GM19467 (cell line): ENCODE measurements around the gene MLYCD.

Experiments used
- ATAC-seq: cut with Tn5 transposase; IDR thresholded peaks from one replicate; pipeline ENCODE4 v1.9.1; 2021; ENCODE audit warnings: mild to moderate bottlenecking, moderate library complexity; ENCODE audit not compliant: unreplicated experiment

The MLYCD gene

GRCh38 chr16:83925095-83925905 lies 26.4 kb downstream of the MLYCD start:
- ATAC-seq: no peak

- no peak for ATAC-seq
These were observed 27.2 kb downstream of the MLYCD start for GRCh38 chr16:83925957-83926725.

- no peak for ATAC-seq
These were observed 27.9 kb downstream of the MLYCD start for GRCh38 chr16:83926726-83927397.

GRCh38 chr16:83928341-83929055 lies 29.6 kb downstream of the MLYCD start:
- ATAC-seq: no peak

DNA sequence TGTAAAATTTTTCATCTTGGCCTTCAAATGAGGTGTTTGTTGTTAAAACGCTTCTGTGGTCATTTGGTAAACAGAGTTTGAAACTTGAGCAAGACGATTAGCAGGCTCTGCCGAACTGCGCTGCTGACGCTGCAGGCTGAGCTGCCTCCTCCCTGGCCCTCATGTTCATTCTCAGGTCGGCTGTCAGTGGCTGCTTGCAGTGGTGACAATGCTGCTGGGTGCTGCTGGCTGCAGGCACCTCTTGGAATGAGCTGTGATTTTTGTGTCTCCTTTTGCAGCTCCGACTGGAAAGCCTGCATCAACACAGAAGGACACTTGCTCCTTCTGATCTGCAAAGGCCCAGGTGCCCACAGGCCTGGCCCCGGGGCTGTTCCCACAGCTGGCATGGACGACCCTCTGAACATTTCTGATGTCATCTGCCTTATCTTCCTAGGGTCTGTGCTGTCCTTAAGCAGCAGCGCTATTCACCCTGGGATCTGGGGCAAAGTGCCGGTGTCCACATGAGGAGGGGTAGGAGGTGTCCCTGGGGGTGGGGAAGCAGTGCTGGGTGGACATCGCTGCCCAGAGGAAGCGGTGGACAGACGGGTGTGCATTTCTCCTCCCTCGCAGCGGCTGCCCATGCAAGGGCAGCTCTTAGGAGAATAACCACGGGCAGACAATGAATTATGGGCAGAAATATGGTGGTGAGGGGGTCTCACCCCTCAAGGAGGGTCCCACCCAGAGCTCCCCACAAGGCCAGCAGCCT lies 31.1 kb downstream of the MLYCD start:
- ATAC-seq: no peak

DNA sequence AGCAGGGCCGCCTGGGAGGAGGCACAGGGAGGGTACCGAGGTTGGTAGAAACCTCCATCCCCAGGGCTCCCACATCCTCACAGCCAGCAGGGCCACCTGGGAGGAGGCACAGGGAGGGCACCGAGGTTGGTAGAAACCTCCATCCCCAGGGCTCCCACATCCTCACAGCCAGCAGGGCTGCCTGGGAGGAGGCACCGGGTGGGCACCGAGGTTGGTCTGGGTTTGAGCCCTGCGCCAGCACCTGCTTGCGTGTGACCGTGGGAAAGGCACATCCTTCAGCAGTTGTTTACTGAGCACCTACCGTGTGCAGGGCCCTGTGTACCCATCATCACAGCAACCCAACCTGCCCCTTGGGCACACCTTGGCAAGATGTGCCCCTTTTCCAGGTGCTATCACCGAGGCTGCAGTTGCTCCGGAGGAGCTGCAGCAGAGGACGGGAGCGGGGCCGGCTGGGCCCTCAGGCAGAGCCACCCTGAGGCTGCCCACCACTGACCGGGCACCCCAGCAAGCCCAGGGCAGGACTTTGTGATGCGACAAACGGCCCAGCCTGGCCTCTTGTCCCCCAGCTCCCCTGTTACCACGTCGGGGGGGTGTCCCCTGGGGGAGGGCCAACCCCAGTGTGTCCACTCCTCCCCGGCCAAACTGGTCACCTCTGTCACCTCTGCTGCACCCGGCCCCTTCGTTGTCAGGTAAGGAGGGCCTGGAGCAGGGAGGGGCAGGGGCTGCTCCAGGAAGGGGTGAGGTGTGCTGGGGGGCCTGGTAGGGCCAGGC lies 32.0 kb downstream of the MLYCD start:
- no peak for ATAC-seq

- ATAC-seq: no peak
These were observed 32.6 kb downstream of the MLYCD start for GRCh38 chr16:83931556-83931955.

- no peak for ATAC-seq
These were observed 33.4 kb downstream of the MLYCD start for GRCh38 chr16:83932304-83932703.

GRCh38 chr16:83932955-83933673 lies 34.2 kb downstream of the MLYCD start:
- no peak for ATAC-seq

DNA sequence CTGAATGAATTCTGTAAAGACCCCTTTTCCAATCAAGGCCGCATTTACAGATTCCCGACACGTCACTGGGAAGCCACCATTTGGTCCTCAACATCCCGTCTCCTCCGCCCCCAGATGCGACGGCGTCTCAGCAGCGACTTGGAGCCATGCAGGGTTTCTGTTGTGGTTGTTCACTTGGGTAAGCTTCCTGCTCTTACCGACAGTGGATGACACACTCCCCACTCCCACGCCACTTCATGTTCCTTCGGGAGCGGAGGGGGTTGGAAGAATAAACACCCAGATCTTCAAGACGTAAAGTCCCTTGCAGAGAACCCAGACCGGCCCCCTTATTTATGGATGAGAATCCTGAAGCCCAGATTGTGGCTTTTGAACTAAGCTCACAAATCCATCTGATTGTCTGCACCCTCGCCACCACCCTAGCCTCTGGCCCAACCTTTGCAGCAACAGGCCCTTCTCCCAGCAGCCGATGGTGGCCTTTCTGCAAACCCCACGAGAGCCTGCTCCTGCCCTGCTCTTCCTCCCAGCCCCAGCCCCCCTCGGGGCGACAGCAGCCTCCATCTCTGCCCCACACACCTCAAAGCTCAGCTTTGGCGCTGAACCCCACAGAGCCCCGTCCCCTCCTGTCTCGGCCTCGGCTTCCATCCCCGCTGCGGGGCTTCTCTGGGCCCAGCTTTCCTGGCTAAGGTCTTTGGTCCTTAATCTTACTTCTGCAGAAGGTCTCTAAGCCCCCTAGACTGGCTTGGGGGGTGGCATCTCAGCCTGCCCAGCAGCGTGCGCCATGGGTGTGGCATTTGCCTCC lies 35.2 kb downstream of the MLYCD start:
- ATAC-seq: no peak

- no peak for ATAC-seq
These were observed 35.7 kb downstream of the MLYCD start for GRCh38 chr16:83934684-83934977.

DNA sequence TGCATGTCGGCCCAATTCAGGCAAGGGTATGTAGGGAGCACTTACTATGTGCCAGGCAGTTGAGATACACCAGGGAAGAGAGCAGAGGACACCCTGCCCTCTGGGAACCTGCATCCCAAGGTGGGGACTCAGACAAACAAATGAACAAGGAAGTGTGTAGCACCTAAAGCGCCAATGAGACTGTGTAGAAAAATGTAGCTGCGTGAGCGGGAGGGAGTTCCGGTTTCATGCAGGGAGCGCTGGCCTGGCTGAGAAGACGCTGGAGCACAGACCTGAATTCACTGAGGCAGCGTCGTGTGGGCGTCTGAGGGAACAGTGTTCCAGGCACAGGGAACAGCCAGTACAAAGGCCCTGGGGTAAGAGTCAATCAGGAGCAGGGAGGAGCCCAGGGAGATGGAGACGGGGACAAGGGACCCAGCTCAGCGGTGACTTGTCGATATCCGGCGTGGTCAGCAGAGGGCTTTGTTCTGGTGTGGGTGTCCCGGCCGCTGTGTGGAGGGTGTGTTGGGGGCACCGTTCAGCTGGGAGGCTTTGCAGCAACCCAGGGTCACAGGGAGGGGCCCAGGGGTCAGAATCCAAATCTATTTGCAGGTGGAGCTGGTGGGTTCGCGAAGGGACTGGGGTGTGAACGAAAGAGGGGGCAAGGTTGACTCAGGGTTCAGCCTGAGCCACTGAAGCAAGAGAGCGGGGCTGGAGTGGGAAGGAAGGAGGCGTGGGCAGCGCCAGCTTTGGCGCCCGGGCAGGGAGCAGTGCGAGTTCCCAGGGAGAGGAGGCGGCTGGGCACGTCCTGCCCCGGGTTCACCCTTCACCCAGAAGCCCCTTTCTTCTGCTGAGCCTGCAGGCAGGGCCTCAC lies 36.3 kb downstream of the MLYCD start:
- no peak for ATAC-seq

- no peak for ATAC-seq
These were observed 36.9 kb downstream of the MLYCD start for GRCh38 chr16:83935858-83936255.

- no peak for ATAC-seq
These were observed 37.8 kb downstream of the MLYCD start for GRCh38 chr16:83936581-83937165.

GRCh38 chr16:83937267-83937666 lies 38.4 kb downstream of the MLYCD start:
- no peak for ATAC-seq

GRCh38 chr16:83937922-83938885 lies 39.3 kb downstream of the MLYCD start:
- no peak for ATAC-seq
